ENCODE results near the gene EFR3B.

DNA sequence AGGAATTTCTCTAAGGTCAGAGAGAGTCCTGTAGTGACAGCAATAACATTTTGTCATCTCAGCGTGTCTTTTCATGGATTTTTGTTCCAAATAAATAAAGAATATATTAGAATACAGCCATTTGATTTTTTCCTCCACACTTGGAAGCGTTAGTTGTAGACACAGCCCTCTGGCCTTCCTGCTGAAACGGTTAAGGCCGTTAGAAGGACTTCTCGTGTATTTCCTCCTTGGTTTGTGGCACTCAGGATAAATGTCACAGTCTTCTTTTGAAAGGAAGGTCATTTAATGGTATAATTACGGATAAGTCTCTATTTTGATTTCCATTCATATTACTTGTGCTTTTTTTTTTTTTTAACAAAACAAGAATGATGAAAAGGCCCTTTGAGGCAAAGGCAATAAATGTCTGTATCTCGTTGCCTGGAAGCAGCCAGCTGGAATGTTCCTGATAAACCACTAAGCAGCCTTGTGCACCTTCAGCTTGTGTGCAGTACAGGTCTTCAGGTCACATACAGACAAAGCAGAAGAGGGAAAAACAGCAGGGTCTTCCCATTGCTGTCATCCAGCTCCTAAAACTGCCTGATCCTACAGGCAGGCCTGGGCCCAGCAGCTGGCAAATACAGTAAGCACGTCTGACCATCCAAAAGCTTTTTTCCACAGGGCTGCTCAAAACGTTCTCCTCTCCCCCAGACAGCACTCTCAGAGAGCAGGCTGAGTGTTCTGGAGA, 14.4 kb downstream of the EFR3B start:
- TF ChIP-seq, protein P1, sequence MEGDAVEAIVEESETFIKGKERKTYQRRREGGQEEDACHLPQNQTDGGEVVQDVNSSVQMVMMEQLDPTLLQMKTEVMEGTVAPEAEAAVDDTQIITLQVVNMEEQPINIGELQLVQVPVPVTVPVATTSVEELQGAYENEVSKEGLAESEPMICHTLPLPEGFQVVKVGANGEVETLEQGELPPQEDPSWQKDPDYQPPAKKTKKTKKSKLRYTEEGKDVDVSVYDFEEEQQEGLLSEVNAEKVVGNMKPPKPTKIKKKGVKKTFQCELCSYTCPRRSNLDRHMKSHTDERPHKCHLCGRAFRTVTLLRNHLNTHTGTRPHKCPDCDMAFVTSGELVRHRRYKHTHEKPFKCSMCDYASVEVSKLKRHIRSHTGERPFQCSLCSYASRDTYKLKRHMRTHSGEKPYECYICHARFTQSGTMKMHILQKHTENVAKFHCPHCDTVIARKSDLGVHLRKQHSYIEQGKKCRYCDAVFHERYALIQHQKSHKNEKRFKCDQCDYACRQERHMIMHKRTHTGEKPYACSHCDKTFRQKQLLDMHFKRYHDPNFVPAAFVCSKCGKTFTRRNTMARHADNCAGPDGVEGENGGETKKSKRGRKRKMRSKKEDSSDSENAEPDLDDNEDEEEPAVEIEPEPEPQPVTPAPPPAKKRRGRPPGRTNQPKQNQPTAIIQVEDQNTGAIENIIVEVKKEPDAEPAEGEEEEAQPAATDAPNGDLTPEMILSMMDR (IDR thresholded peaks at IDR 0.05; ENCODE audit: low read depth, low read length): no peak
- TF ChIP-seq POLR2A (IDR thresholded peaks at IDR 0.05; ENCODE audit: extremely low read depth, insufficient read length): no peak

Data from NB4 (cell line).